ENCODE results near the gene UST.

DNA sequence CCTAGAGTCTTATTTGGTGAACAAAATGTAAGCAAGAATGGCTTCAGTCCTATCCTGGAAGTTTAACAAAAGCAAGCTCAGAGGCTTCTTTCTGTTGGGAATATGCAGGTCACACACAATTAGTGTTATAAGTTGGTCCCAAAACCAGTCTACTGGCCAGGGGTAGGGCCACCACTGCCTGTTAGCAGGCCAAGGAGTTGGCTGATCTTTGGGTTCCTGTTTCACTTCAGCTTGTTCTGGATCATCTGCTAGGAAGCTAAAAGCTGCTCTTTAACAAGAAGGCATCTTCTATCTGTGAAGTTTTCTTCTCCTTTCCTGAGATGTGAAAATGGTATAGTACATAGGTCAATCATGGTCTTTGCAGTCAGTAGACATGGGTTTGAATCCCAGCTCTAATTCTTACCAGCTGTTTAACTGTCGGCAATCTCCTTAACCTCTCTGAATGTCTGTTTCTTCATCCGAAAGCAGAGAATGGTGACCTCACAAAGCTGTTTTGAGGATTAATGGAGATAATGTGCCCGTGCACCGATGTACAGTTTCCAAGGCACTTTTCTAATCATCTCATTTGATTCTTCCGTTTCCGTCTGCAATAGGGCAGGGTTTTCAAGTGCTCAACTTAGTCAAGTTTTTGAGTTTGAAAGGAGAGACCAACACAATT lies 299.5 kb downstream of the UST start:
- TF ChIP-seq, protein P1, sequence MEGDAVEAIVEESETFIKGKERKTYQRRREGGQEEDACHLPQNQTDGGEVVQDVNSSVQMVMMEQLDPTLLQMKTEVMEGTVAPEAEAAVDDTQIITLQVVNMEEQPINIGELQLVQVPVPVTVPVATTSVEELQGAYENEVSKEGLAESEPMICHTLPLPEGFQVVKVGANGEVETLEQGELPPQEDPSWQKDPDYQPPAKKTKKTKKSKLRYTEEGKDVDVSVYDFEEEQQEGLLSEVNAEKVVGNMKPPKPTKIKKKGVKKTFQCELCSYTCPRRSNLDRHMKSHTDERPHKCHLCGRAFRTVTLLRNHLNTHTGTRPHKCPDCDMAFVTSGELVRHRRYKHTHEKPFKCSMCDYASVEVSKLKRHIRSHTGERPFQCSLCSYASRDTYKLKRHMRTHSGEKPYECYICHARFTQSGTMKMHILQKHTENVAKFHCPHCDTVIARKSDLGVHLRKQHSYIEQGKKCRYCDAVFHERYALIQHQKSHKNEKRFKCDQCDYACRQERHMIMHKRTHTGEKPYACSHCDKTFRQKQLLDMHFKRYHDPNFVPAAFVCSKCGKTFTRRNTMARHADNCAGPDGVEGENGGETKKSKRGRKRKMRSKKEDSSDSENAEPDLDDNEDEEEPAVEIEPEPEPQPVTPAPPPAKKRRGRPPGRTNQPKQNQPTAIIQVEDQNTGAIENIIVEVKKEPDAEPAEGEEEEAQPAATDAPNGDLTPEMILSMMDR (IDR thresholded peaks at IDR 0.05), result no peak
- TF ChIP-seq POLR2A (IDR thresholded peaks at IDR 0.05), result no peak

Measured in right lobe of liver (tissue), 4 donors.